Ovary (tissue), 9 donors: ENCODE results near the gene C1QB. TPM values are rescaled to one million over a fixed set of nuclear protein-coding genes. Genes with fewer than 3 reads are reported as not detected.

Source experiments
- DNase-seq, 5 donors: peaks; one replicate each; pipeline ENCODE4 v3.0.0-alpha.2; 2019 to 2020
- H3K27ac ChIP-seq, 2 donors: fragments of 200-600 bp; one replicate each; pipeline versions ENCODE4 v1.5.1 to v1.8.0; 2019 to 2022
- H3K27me3 ChIP-seq: fragments of 200-600 bp; one replicate; pipeline ENCODE4 v1.8.0; 2022
- H3K36me3 ChIP-seq: fragments of 200-600 bp; sonication (generic); one replicate; pipeline ENCODE4 v1.5.1; 2019
- H3K4me1 ChIP-seq: one replicate; pipeline ENCODE4 v1.8.1; 2013; ENCODE audit warnings: mild to moderate bottlenecking, moderate library complexity; ENCODE audit not compliant: insufficient read depth
- H3K4me3 ChIP-seq: fragments of 200-600 bp; sonication (generic); one replicate; pipeline ENCODE4 v1.5.1; 2017
- H3K9me3 ChIP-seq, 2 donors: fragments of 200-600 bp in 1 of 2; sonication (generic) in 1 of 2; one replicate each; pipeline versions ENCODE4 v1.5.1 to v1.8.1; 2013 to 2019; ENCODE audit warnings: mild to moderate bottlenecking in 1 of 2, moderate library complexity in 1 of 2
- EP300 ChIP-seq: sonication (generic); formaldehyde crosslinking; IDR thresholded peaks from one replicate; pipeline ENCODE4 v1.6.1; 2017; ENCODE audit warnings: antibody characterized with exemption
- POLR2A ChIP-seq: fragments of 450-650 bp; IDR thresholded peaks from one replicate; pipeline ENCODE4 v1.6.1; 2017; ENCODE audit warnings: antibody characterized with exemption, mild to moderate bottlenecking, moderate library complexity
- WGBS, 3 donors: extraction: QIAGEN DNeasy Blood & Tissue Kit in 1 of 3; methylation state at CpG; one replicate each; pipeline versions ENCODE4 v1.1.5 to v1.1.7; 2013 to 2017; 5-methylcytosine and 5-hydroxymethylcytosine counted together
- intact Hi-C, 4 donors: fragments of 100-400 bp; cut with DNase I; formaldehyde crosslinking; loops; one replicate each; pipeline versions ENCODE4 v1.11.0 to v1.15.1; 2022 to 2023
- polyA plus RNA-seq, 2 donors: library from polyadenylated mRNA; stranded (reverse); fragments of 200-250 nt in 1 of 2; fragments of 350-450 nt in 1 of 2; fragmentation: Illumina TruSeq in 1 of 2; extraction: RNeasy Lipid Tissue Mini Kit (QIAGEN cat#74804) in 1 of 2; gene quantifications; one replicate each; pipeline ENCODE4 v1.2.3, GENCODE V29; 2013 to 2014
- total RNA-seq, 7 donors: library from RNA; depleted of rRNA in 2 of 7; stranded (reverse); fragments of >200 nt in 2 of 7; fragmentation: NEBNext Ultra II Directional in 3 of 7; extraction: Animal tissue kit (Norgen Biotek cat#: 25700) in 3 of 7; gene quantifications; one replicate each; pipeline versions ENCODE4 v1.1.0 to v1.2.4, GENCODE V29; 2016 to 2023
- TF ChIP-seq, protein P1 (sequence below), 3 donors: fragments of 450-650 bp in 2 of 3; fragments of 200-600 bp in 1 of 3; IDR thresholded peaks; one replicate each; pipeline versions ENCODE4 v1.5.1 to v1.8.0; 2016 to 2022; ENCODE audit warnings: antibody characterized with exemption in 3 of 3, mild to moderate bottlenecking in 1 of 3
- donor health status: DM: no; HTN: no; CAD: no; lungs with moderate emphysema.
- donor health status: DM: no; HTN: no; CAD: no.
- donor health status: Bipolar disorder and iron deficiency.
- donor health status: DM: yes; HTN: yes; CAD: no.
- donor health status: DM: no; HTN: no; CAD: no.
- donor health status: DM: yes; HTN: yes; CAD: no.

Gene C1QB
- total and polyA plus RNA-seq, 9 donors = 26.5 to 206 (median 96.7) TPM

DNA sequence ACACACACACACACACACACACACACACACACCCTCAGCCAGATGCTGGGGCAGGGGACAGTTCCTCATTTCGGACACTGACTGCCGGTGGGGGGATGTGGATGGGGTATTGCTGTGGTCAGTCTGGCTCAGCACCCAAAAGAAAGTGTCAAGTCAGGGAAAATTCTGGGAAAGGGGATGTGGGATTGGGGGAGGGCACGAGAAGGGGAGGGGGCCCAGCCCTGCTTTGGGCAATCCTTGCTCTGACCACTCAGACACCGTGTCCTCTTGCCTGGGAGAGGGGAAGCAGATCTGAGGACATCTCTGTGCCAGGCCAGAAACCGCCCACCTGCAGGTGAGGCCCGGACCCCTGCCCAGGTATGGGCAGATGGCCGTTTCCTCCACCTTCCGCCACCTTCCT lies 9.7 kb upstream of the C1QB start, which contains the start of gene C1QC:
Gene C1QC (plus strand): TSS at position 253 of the 400 bp plus-strand sequence. CDS start 391 bp downstream, outside the sequence.
- intact Hi-C loops = loop anchor here in 3 of 4 donors (2.0 to 10.0 kb wide), 4 partner anchors 221 to 539 kb away; no protein-coding TSS in a partner anchor
- Histone ChIP-seq H3K27ac (no peak within 1 kb of the TSS), H3K27me3 (no peaks in the 10 kb centered on the region), H3K36me3 (no peaks in the 10 kb centered on the region), H3K4me3 (no peak within 1 kb of the TSS), H3K4me1 (peaks cover 3% of the 10 kb centered on the region), H3K9me3 (no peaks in the 10 kb centered on the region)
- TF ChIP-seq, protein P1, sequence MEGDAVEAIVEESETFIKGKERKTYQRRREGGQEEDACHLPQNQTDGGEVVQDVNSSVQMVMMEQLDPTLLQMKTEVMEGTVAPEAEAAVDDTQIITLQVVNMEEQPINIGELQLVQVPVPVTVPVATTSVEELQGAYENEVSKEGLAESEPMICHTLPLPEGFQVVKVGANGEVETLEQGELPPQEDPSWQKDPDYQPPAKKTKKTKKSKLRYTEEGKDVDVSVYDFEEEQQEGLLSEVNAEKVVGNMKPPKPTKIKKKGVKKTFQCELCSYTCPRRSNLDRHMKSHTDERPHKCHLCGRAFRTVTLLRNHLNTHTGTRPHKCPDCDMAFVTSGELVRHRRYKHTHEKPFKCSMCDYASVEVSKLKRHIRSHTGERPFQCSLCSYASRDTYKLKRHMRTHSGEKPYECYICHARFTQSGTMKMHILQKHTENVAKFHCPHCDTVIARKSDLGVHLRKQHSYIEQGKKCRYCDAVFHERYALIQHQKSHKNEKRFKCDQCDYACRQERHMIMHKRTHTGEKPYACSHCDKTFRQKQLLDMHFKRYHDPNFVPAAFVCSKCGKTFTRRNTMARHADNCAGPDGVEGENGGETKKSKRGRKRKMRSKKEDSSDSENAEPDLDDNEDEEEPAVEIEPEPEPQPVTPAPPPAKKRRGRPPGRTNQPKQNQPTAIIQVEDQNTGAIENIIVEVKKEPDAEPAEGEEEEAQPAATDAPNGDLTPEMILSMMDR (IDR thresholded peaks at IDR 0.05) = no peak
- TF ChIP-seq POLR2A = no peak
- WGBS, 3 donors = 75 to 83% (median 82%) methylated on average over 8 of the region's 8 CpGs
- DNase-seq = no peak

DNA sequence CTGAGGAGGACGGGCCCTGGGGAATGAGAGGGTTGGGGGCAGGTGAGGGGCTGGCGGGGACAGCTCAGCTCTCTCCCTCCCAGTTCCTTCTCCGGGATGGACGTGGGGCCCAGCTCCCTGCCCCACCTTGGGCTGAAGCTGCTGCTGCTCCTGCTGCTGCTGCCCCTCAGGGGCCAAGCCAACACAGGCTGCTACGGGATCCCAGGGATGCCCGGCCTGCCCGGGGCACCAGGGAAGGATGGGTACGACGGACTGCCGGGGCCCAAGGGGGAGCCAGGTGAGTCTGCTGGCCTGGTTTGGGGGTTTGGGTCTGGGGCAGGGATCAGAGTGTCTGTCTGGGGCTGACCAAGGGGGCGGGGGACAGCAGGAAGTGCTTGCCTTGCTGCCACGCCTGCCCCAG lies 9.1 kb upstream of the C1QB start:
- Histone ChIP-seq H3K9me3 (no peaks in the 10 kb centered on the region), H3K27me3 (no peaks in the 10 kb centered on the region), H3K4me3 (no peak overlapping the region), H3K4me1 (peaks cover 3% of the 10 kb centered on the region), H3K36me3 (no peaks in the 10 kb centered on the region), H3K27ac (no peak overlapping the region)
- no peak for DNase-seq
- TF ChIP-seq POLR2A (no peak), EP300 (no peak)
- TF ChIP-seq, protein P1 (IDR thresholded peaks at IDR 0.05) = no peak
- intact Hi-C loops = loop anchor here in 3 of 4 donors (2.0 to 10.0 kb wide), 4 partner anchors 222 to 539 kb away; no protein-coding TSS in a partner anchor
- 78 to 84% (median 84%) methylated on average over 12 of the region's 12 CpGs for WGBS, 3 donors

DNA sequence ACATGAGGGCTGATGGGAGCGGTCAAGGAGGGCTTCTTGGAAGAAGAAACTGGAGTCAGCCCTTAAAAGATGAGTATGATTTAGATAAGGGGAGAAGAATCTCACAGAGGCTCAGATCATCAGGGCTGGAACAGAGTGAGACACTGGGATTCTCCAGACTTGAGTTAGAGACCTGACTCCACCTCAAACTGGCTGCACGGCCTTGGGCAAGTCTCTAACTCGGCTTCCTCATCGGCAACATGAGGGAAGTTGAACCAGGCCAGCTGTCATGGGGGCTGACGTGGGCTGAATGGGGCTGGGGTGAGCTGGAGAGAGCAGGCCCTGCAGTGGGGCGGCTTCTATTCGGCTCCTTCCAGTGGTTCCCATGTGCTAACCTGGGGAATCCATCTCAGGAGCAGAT lies 7.1 kb upstream of the C1QB start:
- Histone ChIP-seq H3K27ac (no peak overlapping the region), H3K4me3 (no peak overlapping the region), H3K9me3 (no peaks in the 10 kb centered on the region), H3K36me3 (no peaks in the 10 kb centered on the region), H3K27me3 (no peaks in the 10 kb centered on the region), H3K4me1 (peaks cover 3% of the 10 kb centered on the region)
- no peak for DNase-seq
- WGBS, 3 donors = 58 to 67% (median 59%) methylated on average over 7 of the region's 7 CpGs
- intact Hi-C loops = loop anchor here in 2 of 4 donors (10.0 kb wide), 1 partner anchor 541 kb away; no protein-coding TSS in a partner anchor
- TF ChIP-seq POLR2A (no peak), EP300 (no peak)
- TF ChIP-seq, protein P1 (IDR thresholded peaks at IDR 0.05) = no peak

DNA sequence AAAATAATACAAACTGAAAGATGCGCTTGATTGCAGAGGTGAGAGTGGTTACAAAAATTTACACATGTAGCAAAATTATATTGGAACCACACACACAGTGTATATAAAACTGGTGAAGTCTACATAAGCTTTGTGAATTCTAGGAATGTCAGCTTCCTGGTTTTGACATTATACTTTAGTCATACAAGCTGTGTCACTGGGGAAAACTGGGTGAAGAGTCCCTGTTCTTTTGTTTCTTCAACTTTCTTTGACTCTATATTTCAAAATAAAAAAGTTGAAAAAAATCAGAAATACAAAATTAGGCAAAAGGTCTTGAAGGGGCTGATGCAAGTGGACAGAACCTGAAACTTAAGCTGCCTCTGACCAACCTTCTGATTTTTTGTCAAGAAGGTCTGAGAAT lies 6.7 kb upstream of the C1QB start:
- H3K27ac ChIP-seq = no peak overlapping the region
- TF ChIP-seq POLR2A = no peak
- TF ChIP-seq, protein P1 (IDR thresholded peaks at IDR 0.05) = no peak
- TF ChIP-seq EP300 = no peak
- intact Hi-C loops = loop anchor here in 2 of 4 donors (10.0 kb wide), 1 partner anchor 542 kb away; no protein-coding TSS in a partner anchor

More for the DNA sequence above, 6.7 kb upstream of the C1QB start:
- H3K4me3 ChIP-seq = no peak overlapping the region
- no peaks in the 10 kb centered on the region for H3K9me3 ChIP-seq
- no peaks in the 10 kb centered on the region for H3K36me3 ChIP-seq
- peaks cover 3% of the 10 kb centered on the region for H3K4me1 ChIP-seq
- H3K27me3 ChIP-seq = no peaks in the 10 kb centered on the region
- 0 to 44% (median 0%) methylated on average over 1 of the region's 1 CpG for WGBS, 3 donors
- DNase-seq = no peak
